Measurements from ENCODE around the gene BCL11A.

Gene BCL11A

GRCh38 chr2:60570251-60570650 lies 16.8 kb upstream of the BCL11A start:
- no peak overlapping the region for H3K27ac Mint-ChIP-seq
- ATAC-seq (ENCODE audit: low read depth) (no peak), DNase-seq (ENCODE audit: low spot score in 2 of 2) (no peak)
- no peaks in the 10 kb centered on the region for H3K9me3 Mint-ChIP-seq
- H3K4me1 Mint-ChIP-seq = peaks cover 9% of the 10 kb centered on the region
- H3K27me3 Mint-ChIP-seq = peaks cover 7% of the 10 kb centered on the region
- H3K4me3 Mint-ChIP-seq = no peak overlapping the region
- H3K36me3 Mint-ChIP-seq = no peaks in the 10 kb centered on the region

- no peaks in the 10 kb centered on the region for H3K9me3 Mint-ChIP-seq
- DNase-seq (ENCODE audit: low spot score in 2 of 2) = no peak
- H3K4me1 Mint-ChIP-seq = peaks cover 9% of the 10 kb centered on the region
- no peaks in the 10 kb centered on the region for H3K36me3 Mint-ChIP-seq
- H3K4me3 Mint-ChIP-seq = no peak overlapping the region
- peaks cover 7% of the 10 kb centered on the region for H3K27me3 Mint-ChIP-seq
- peak; percentile 51 for ATAC-seq (ENCODE audit: low read depth)
- H3K27ac Mint-ChIP-seq = no peak overlapping the region
Observed at GRCh38 chr2:60569680-60570111, 16.2 kb upstream of the BCL11A start.

GRCh38 chr2:60567919-60568768 lies 14.7 kb upstream of the BCL11A start:
- Mint-ChIP-seq H3K27me3 (peaks cover 6% of the 10 kb centered on the region), H3K36me3 (no peaks in the 10 kb centered on the region), H3K4me3 (no peak overlapping the region), H3K9me3 (no peaks in the 10 kb centered on the region), H3K27ac (no peak overlapping the region), H3K4me1 (peaks cover 9% of the 10 kb centered on the region)
- ATAC-seq (ENCODE audit: low read depth) = no peak
- DNase-seq (ENCODE audit: low spot score in 2 of 2) = no peak

- ATAC-seq (ENCODE audit: low read depth) (no peak), DNase-seq (ENCODE audit: low spot score in 2 of 2) (no peak)
- H3K27ac Mint-ChIP-seq = no peak overlapping the region
- peaks cover 9% of the 10 kb centered on the region for H3K4me1 Mint-ChIP-seq
- H3K36me3 Mint-ChIP-seq = no peaks in the 10 kb centered on the region
- H3K27me3 Mint-ChIP-seq = peaks cover 4% of the 10 kb centered on the region
- no peaks in the 10 kb centered on the region for H3K9me3 Mint-ChIP-seq
- no peak overlapping the region for H3K4me3 Mint-ChIP-seq
Observed at GRCh38 chr2:60567096-60567495, 13.6 kb upstream of the BCL11A start.

GRCh38 chr2:60565472-60565871 lies 12.0 kb upstream of the BCL11A start:
- ATAC-seq (ENCODE audit: low read depth) = peak; percentile 55
- Mint-ChIP-seq H3K4me1 (peaks cover 14% of the 10 kb centered on the region), H3K27me3 (peaks cover 2% of the 10 kb centered on the region), H3K27ac (no peak overlapping the region), H3K4me3 (no peak overlapping the region), H3K36me3 (no peaks in the 10 kb centered on the region), H3K9me3 (no peaks in the 10 kb centered on the region)
- peak in 1 of 2 donors; percentile 30 for DNase-seq (ENCODE audit: low spot score in 2 of 2)

GRCh38 chr2:60560734-60561644 lies 7.5 kb upstream of the BCL11A start:
- Mint-ChIP-seq H3K4me3 (no peak overlapping the region), H3K27me3 (no peaks in the 10 kb centered on the region), H3K27ac (no peak overlapping the region), H3K9me3 (no peaks in the 10 kb centered on the region), H3K4me1 (peaks cover 12% of the 10 kb centered on the region), H3K36me3 (no peaks in the 10 kb centered on the region)
- ATAC-seq (ENCODE audit: low read depth) (peak; percentile 69), DNase-seq (ENCODE audit: low spot score in 2 of 2) (peak in 1 of 2 donors; percentile 56)

- ATAC-seq (ENCODE audit: low read depth) (no peak), DNase-seq (ENCODE audit: low spot score in 2 of 2) (no peak)
- Mint-ChIP-seq H3K36me3 (no peaks in the 10 kb centered on the region), H3K4me1 (peaks cover 11% of the 10 kb centered on the region), H3K9me3 (no peaks in the 10 kb centered on the region), H3K4me3 (no peak overlapping the region), H3K27ac (no peak overlapping the region), H3K27me3 (no peaks in the 10 kb centered on the region)
Observed at GRCh38 chr2:60559880-60560279, 6.4 kb upstream of the BCL11A start.

- no peak overlapping the region for H3K4me3 Mint-ChIP-seq
- no peak overlapping the region for H3K27ac Mint-ChIP-seq
- no peak for ATAC-seq (ENCODE audit: low read depth)
- H3K4me1 Mint-ChIP-seq = peaks cover 11% of the 10 kb centered on the region
- no peak for DNase-seq (ENCODE audit: low spot score in 2 of 2)
- H3K27me3 Mint-ChIP-seq = no peaks in the 10 kb centered on the region
- peaks cover under 1% of the 10 kb centered on the region for H3K36me3 Mint-ChIP-seq
- H3K9me3 Mint-ChIP-seq = no peaks in the 10 kb centered on the region
Observed at GRCh38 chr2:60558536-60558935, 5.1 kb upstream of the BCL11A start.

GRCh38 chr2:60557486-60557864 lies 4.0 kb upstream of the BCL11A start:
- peak overlapping the region; percentile 92 for H3K27ac Mint-ChIP-seq
- no peak for DNase-seq (ENCODE audit: low spot score in 2 of 2)
- no peaks in the 10 kb centered on the region for H3K9me3 Mint-ChIP-seq
- no peaks in the 10 kb centered on the region for H3K27me3 Mint-ChIP-seq
- peaks cover 11% of the 10 kb centered on the region for H3K4me1 Mint-ChIP-seq
- no peak for ATAC-seq (ENCODE audit: low read depth)
- peak overlapping the region; percentile 93 for H3K4me3 Mint-ChIP-seq
- peaks cover 2% of the 10 kb centered on the region for H3K36me3 Mint-ChIP-seq

- Mint-ChIP-seq H3K4me1 (peaks cover 11% of the 10 kb centered on the region), H3K9me3 (no peaks in the 10 kb centered on the region), H3K36me3 (peaks cover 4% of the 10 kb centered on the region), H3K27me3 (no peaks in the 10 kb centered on the region), H3K27ac (peak overlapping the region; percentile 92), H3K4me3 (peak overlapping the region; percentile 93)
- DNase-seq (ENCODE audit: low spot score in 2 of 2) (no peak), ATAC-seq (ENCODE audit: low read depth) (no peak)
Observed at GRCh38 chr2:60556576-60557485, 3.4 kb upstream of the BCL11A start.

GRCh38 chr2:60556175-60556574 lies 2.7 kb upstream of the BCL11A start:
- peak overlapping the region; percentile 92 for H3K27ac Mint-ChIP-seq
- DNase-seq (ENCODE audit: low spot score in 2 of 2) (no peak), ATAC-seq (ENCODE audit: low read depth) (no peak)
- peaks cover 7% of the 10 kb centered on the region for H3K36me3 Mint-ChIP-seq
- H3K4me1 Mint-ChIP-seq = peaks cover 9% of the 10 kb centered on the region
- no peaks in the 10 kb centered on the region for H3K27me3 Mint-ChIP-seq
- peak overlapping the region; percentile 93 for H3K4me3 Mint-ChIP-seq
- no peaks in the 10 kb centered on the region for H3K9me3 Mint-ChIP-seq

GRCh38 chr2:60555783-60556139 lies 2.3 kb upstream of the BCL11A start:
- Mint-ChIP-seq H3K4me3 (peak overlapping the region; percentile 93), H3K4me1 (peaks cover 7% of the 10 kb centered on the region), H3K27ac (peak overlapping the region; percentile 92), H3K27me3 (no peaks in the 10 kb centered on the region), H3K9me3 (no peaks in the 10 kb centered on the region), H3K36me3 (peaks cover 8% of the 10 kb centered on the region)
- ATAC-seq (ENCODE audit: low read depth) = peak; percentile 22
- DNase-seq (ENCODE audit: low spot score in 2 of 2) = no peak

GRCh38 chr2:60555066-60555782 lies 1.8 kb upstream of the BCL11A start:
- Mint-ChIP-seq H3K4me1 (peaks cover 4% of the 10 kb centered on the region), H3K9me3 (no peaks in the 10 kb centered on the region), H3K4me3 (peak overlapping the region; percentile 93), H3K27ac (peak overlapping the region; percentile 92), H3K36me3 (peaks cover 8% of the 10 kb centered on the region), H3K27me3 (no peaks in the 10 kb centered on the region)
- DNase-seq (ENCODE audit: low spot score in 2 of 2) (peak; percentile 68 to 70), ATAC-seq (ENCODE audit: low read depth) (peak; percentile 47)
